NCI-H187 treated with DMSO at 0.1 percent for 48 hours (cell line): Measurements from ENCODE around the gene SENP8.
A peak's percentile ranks its signal among the peaks of the same experiment; 100 is the strongest.

Experiments used
- DNase-seq: peaks from one replicate; lab custom pipeline; 2025; lab: John Stamatoyannopoulos, UW

Gene SENP8

GRCh38 chr15:72113347-72114031, 4.7 kb upstream of the SENP8 start:
- DNase-seq, result no peak

DNA sequence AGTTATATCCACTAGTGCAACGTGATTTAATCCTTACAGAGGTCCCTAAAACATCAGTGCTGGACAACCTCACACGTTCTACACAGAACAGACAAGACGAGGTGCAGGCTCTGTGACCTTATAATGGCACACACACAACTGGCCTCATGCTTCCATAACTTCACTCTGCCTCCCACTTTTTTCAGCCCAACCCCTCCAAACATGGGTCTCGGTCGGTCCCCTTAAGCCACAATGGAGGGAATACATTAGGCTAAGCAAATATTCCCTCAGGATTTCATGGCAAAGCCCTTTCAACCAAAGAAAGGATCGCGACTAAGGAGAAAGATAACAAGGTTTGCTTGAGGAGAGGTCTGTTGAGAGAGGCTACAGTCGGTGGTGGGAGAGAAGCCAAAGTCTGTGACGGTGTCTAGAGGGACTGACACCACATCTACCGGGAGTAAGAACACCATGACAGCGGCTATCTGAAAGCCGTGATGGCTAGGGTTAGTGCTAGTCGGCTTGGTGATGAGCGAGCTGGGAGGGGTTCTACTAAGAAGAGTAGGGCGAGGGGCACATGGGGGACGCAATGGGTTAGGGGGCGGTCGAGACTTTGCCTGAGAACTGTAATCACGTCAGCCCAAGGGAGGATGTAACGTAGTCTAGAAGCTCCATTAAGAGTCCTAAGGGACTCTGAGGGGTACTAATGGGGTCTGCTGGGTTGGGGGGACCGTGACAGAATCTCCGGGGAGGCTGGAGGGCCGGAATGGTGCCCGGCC, 1.3 kb upstream of the SENP8 start:
- no peak for DNase-seq

DNA sequence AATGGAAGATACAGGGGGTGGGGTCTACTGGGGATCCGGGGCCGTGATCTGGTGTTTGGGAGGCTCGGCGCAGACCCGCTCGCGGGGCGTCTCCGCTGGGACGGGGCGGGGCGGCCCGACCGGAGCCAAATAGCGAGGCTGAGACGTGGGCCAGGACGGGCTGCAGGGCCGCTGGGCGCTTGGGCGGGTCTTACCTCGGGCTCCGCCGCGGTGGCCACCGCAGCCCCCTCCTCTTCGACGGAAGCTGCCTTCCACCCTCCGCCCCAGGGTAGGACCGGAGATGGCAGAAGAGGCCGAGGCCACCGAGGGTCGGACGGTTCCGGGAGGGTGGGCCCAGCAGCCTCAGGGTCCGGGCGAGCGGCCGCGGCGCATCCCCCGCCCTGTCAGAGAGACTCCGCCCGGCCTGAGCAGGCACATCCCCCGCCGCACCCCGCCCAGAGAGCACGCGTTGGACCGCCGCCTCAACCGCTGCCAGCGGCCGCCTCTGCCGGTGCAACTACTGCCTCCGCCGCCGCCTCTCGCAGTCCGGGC, 652 bp upstream of the SENP8 start:
- DNase-seq, result no peak

GRCh38 chr15:72124218-72124617, 6.0 kb downstream of the SENP8 start:
- DNase-seq, result no peak

DNA sequence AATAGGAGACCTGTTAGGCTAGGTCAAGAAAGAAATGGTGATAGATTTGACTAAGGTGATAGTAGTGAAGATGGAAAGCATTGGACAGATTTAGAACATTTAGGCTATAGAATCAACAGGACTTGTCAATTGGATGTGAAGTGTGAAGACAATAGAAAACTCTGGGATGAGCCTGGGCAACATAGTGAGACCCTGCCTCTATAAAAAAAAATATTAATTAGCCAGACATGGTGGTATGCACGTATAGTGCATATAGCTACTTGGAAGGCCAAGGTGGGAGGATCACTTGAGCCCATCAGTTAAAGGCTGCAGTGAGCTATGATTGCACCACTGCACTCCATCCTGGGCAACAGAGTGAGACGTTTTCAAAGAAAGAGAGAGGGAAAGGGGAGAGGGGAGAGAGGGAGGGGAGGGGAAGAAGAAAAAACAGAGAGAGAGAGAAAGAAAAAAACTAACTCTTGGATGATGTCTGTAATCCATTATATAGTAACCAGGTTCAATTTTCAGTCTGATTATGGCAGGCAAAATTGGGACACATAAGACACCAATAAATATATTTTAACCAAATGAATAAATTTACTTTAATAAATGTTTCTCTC, 9.6 kb downstream of the SENP8 start:
- DNase-seq, result no peak

DNA sequence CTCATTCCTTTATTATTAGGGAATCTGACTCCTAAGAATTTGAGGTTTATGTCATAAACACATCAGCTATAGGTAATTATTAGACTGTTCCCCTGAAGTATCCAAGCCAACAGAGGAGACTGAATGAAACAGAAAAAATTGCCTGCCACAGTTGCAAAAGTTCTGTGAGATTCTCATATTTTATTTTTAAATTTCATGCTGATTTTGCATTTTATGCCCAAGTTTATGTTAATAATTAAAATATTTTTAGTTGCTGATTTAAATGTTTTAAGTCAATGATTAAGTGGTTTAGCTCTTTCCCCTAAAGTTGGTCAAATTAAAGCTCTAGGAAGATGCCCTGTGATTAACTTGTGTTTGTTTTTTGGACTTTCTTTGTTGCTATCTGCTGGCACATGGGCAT, 10.2 kb downstream of the SENP8 start:
- no peak for DNase-seq

GRCh38 chr15:72130272-72130671, 12.1 kb downstream of the SENP8 start:
- no peak for DNase-seq

- DNase-seq, result no peak
Observed at GRCh38 chr15:72131922-72132321, 13.7 kb downstream of the SENP8 start.

DNA sequence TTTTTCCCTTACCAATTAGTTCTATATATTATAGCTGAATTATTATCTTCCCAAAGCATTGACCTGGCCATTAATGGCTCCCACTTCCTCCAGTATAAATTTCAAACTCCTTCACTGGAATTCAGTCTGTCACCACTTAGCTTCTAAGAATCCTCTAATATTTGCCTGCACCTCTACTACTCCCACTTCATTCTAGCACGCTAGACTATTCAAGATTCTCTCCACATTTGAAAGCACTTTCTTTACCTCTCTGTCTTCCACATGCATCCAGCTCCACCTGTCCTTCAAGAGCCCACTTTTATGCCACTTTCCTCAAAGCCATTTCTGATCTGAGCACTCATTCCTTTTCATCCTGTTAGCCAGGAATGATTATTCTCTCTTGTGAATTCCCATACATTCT, 15.0 kb downstream of the SENP8 start:
- no peak for DNase-seq

GRCh38 chr15:72135719-72136118, 17.5 kb downstream of the SENP8 start:
- no peak for DNase-seq

DNA sequence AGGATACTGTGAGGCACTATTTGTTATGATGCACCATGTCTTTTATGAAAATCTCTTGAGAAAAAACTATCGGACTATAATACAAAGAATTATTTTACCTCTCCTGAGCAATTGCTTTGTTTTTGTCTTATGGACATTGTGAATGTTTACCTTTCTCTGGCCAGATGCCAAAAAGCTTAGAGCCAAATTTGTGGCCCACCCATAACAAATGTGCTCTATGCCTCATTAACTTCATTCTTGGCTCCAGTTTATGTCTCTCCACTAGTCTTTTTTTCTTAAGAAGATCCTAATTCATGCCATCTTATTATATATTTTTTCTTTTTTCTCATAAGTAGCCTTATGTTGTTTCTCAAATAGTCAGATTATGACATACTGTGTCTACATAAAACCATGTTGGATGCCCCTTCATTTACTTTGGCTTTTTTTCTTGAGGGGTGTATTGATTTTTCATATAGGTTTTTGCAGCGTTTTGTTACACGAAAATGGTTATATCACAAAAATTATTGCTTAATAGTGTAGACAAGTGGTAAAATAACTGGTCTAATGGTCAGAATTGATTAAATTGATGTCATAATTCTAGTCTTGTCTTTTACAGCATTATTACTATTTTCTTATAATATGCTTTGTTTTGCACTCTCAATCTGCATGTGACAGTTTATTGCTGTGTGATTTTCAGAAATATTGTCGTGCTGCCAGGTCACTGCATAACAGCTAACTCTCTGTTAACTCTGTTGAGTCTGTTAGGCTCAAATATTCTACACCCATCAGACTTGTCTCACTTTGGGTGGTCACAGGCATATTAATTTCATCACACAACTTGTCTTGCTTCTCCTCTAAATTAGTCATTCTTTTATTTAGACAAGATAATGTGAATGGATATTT, 18.2 kb downstream of the SENP8 start:
- no peak for DNase-seq

- DNase-seq, result no peak
Observed at GRCh38 chr15:72139667-72140066, 21.5 kb downstream of the SENP8 start.

- no peak for DNase-seq
Observed at GRCh38 chr15:72140088-72140487, 21.9 kb downstream of the SENP8 start.

- no peak for DNase-seq
Observed at GRCh38 chr15:72141171-72142084, 23.2 kb downstream of the SENP8 start.

DNA sequence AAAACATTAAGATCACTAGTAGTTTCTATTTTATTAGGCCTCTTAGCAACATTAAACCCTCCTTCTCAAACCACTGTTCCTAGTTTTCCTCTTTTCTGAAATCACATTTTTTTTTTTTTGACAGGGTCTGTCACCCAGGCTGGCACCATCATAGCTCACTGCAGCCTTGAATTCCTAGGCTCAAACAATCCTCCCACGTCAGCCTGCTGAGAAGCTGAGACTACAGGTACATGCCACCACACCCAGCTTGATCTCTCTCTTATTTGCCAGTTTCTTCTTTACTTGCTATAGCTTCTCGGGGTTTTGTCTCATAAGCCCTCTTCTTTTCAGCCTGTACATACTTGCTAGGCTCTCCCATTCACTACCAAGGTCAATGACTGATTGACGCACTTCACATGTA, 28.0 kb downstream of the SENP8 start:
- DNase-seq, result no peak

GRCh38 chr15:72146934-72147333, 28.7 kb downstream of the SENP8 start:
- DNase-seq, result no peak

GRCh38 chr15:72147418-72147817, 29.2 kb downstream of the SENP8 start:
- DNase-seq, result no peak

- DNase-seq, result no peak
Observed at GRCh38 chr15:72153269-72154000, 35.2 kb downstream of the SENP8 start.

DNA sequence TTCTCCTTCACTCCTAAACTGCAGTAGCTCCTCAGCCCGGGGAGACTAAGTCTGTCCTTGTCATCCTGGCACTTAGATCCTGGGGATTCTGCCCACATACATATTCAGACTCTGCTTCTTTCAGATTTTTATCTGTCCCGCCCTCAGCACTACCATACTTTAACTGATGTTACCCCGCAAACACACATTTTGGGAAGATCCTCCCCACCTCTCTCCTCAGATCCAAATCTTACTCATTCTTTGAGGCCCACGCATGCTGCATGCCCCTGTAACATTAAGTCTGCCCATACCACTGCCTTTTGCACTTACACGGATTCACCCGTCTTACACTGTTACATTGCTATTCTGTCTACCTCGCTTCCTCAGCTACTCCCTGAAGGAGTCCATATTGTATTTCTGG, 36.1 kb downstream of the SENP8 start:
- DNase-seq, result no peak

DNA sequence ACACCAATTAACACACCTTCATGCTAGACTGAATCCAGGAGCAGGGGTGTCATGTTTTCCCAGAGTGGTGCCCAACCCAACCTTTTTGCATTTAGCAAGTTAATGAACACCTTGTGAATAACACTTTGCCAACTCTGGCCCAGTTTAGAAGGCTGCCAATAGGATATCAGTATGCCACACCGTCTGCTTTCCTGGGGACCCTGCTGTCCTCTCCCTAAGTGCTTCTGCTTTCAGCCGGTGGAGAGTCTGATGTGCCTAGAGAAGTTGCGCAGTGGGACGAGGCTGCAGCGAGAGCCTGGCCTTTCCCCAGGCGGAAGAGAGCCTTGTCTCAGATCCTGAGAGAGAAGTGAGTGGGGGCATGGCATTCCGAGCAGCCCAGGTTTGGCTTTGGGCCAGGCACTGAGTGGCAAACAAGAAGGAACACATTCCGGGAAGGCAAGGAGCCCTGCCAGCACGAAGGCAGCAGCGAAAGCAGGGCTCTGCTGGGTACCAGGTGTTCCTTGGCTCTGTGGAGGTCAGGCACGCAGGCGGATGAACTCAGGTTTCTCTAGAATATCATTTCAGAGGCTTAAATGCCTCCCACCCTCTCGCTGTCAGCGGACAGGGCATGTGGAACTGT, 36.9 kb downstream of the SENP8 start:
- peak; percentile 32 for DNase-seq
